OCI-LY3 (cell line): ENCODE measurements around the gene HRH1.

Experiments
- CTCF ChIP-seq: fragments of 200-600, 300-600 bp; sonication (generic); IDR thresholded peaks from 2 replicates; pipeline ENCODE4 v1.5.1; 2014; ENCODE audit warnings: antibody characterized with exemption, low read length, low read depth
- EZH2phosphoT487 ChIP-seq: fragments of 200-600 bp; shearing (Covaris generic); IDR thresholded peaks from 2 replicates; pipeline ENCODE4 v1.6.1; 2018; ENCODE audit warnings: antibody characterized with exemption, mixed run types, low read depth

- TF ChIP-seq EZH2phosphoT487 (no peak), CTCF (no peak)
These were observed 151.2 kb downstream of the HRH1 start for GRCh38 chr3:11305509-11305908.
